Measurements from ENCODE around the gene DUOXA1.
"Not testable (repeated sequence)": the region's sequence is repeated elsewhere in the genome, so short reads cannot be mapped to it uniquely, and the experiment has no call there.

DNA sequence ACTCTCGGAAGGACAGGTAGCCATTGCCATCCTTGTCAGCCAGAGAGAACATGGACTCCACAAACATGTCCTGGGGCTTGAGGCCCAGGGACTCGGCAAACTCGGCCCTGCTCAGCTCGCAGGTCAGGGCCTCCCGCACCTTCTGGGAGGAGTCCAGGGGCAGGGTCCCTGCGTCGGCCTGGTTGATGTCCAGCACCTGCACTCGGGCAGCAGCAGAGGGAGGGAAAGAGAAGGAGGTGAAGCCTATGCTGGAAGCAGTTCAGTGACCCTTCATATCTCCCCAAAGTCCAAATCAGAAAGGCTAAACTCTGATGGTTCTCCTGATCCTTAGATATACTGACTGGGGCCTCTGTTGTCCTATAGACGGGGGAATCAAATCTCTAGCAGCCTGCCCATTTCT lies 25.5 kb downstream of the DUOXA1 start:
- not testable (repeated sequence) for TF ChIP-seq ARID2 (IDR thresholded peaks at IDR 0.05); MBD2 (IDR thresholded peaks at IDR 0.05; ENCODE audit: borderline replicate concordance, low read depth); MAFK (IDR thresholded peaks at IDR 0.05; ENCODE audit: low read length); POLR2A (conservative IDR thresholded peaks at IDR 0.05); RBBP5 (IDR thresholded peaks at IDR 0.05; ENCODE audit: borderline replicate concordance, insufficient read depth, low read length, poor library complexity, severe bottlenecking); FOSL1 (tag; conservative IDR thresholded peaks at IDR 0.05); NFIC (IDR thresholded peaks at IDR 0.05); HCFC1 (IDR thresholded peaks at IDR 0.05; ENCODE audit: low read depth, low read length)
